NB4 (cell line): ENCODE results near the gene HMCN2.

Experiments used
- CTCF ChIP-seq: IDR thresholded peaks from one replicate; pipeline ENCODE4 v1.5.1; 2012; ENCODE audit warnings: low read depth, low read length
- MAX ChIP-seq: IDR thresholded peaks from 2 replicates; pipeline ENCODE4 v1.6.1; 2011; ENCODE audit warnings: low read depth, low read length
- POLR2A ChIP-seq: IDR thresholded peaks from 2 replicates; pipeline ENCODE4 v1.6.1; 2011; ENCODE audit warnings: mild to moderate bottlenecking; ENCODE audit not compliant: insufficient read length; ENCODE audit errors: extremely low read depth

- TF ChIP-seq CTCF: no peak
- no peak for TF ChIP-seq POLR2A
- TF ChIP-seq MAX: no peak
Observed at GRCh38 chr9:130423272-130423671, 157.7 kb downstream of the HMCN2 start.
